ENCODE measurements around the gene NTRK3.

The NTRK3 gene

DNA sequence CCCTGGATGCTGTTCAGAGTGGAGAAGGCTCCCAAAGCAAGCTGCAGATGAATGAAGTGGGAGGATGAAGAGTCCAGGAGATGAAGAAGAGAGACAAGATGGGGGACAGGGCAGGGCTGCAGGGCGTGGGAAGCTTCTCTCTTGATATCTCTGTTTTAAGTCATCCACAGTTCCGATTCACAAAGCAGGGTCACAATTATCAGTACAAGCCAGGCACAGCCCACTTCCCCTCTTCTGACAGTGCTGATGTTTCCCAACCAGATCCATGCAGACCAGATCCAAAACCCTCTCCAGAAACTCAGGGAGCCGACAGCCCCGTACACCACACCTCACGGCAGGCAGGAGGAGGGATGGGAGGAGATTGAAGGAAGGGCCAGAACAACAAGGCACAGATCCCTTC is 31.1 kb downstream of the NTRK3 start:
- no peak for DNase-seq

DNA sequence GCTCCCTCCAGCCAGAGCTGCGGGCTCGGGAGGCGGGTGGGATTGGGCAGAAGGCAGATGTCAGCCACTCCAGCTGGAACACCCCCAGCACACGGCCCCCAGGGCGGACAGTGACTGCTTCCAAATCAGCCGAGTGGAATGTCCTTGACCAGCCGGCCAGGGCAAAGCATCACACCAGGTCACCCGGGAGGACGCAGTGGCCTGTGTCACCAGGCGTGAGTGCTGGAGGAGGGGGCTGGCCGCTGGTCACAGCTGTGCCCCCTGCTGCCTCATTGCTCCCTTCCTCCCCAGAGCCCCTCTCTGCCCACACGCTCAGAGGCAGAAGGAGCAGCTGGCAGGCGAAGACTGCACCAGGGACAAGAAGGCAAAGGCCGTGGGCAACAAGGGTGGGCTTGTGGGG is 33.5 kb downstream of the NTRK3 start:
- DNase-seq, result no peak

DNA sequence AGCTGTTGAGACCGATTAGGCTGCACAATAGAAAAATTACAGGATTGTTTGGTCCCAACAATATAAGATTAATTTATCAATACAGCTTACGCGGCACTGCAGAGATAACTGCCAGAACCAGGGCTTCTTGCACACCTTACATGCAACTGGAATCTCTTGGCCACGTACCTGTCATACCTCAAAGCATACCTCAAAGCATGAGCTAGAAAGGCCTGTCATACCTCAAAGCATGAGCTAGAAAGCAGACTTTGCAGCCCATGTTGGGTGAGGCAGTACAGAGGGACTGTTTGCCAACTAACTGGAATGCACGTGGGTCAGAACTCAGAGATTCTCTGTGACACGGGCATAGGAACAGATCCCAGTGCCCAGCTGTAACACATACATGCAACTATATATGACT is 34.7 kb downstream of the NTRK3 start:
- DNase-seq, result no peak

DNA sequence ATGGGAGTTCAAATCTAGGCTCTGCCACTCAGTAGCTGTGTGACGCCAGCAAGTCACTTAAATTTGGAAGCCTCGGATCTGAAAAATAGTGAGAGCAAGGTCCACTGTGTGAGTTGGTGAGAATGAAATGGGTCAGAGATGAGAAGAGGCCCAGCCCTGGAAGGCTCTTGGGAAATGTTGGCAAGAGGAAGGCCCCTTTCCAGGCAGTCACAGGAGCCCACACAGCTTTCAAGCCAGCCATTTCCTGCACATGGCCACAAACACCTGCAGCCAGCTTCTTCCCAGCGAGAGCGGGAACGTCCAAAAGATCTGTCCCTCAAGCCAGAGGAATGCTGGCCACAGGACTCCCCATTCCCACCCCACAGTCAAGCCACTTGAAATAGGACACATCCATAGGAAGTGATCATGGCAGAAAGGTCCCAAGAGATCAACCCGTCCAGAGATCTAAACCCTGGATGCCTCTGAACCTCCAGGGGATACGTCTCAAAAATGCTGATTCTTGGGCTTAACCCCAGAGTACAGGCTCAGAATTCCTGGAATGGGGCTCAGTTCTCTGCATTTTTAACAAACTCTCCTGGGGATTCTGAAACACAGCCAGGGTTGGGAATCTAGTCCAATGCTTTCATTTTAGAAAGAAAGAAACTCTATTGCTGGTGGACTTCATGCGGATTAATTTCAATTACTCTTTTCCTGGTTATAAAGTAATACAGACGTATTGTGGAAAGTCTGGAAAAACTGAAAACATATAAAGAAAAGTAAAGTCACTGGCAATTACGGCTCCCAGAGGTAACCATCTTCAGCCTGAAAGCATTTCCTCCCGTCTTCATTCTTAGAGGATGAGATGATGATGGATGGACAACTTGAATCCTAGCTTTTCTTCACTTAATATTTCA is 35.9 kb downstream of the NTRK3 start:
- no peak for DNase-seq

DNA sequence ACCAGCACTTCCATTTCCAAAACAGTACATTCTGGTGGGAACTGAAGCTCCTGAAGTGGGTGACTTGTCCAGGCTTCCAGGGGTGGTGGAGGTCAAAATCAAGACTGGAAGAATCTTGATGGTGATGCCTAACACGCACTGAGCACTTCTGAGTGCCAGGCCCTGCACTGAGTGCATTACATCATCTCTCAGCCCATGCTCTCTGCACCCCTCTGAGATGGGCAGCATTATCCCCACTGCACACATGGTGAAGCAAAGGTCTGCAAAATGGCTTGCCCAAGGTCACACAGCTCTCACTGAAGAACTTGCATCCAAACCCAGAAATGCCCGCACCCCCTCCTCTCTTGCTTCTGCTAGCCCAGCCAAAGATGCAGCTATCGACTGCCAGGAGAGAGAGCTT is 36.9 kb downstream of the NTRK3 start:
- no peak for DNase-seq

DNA sequence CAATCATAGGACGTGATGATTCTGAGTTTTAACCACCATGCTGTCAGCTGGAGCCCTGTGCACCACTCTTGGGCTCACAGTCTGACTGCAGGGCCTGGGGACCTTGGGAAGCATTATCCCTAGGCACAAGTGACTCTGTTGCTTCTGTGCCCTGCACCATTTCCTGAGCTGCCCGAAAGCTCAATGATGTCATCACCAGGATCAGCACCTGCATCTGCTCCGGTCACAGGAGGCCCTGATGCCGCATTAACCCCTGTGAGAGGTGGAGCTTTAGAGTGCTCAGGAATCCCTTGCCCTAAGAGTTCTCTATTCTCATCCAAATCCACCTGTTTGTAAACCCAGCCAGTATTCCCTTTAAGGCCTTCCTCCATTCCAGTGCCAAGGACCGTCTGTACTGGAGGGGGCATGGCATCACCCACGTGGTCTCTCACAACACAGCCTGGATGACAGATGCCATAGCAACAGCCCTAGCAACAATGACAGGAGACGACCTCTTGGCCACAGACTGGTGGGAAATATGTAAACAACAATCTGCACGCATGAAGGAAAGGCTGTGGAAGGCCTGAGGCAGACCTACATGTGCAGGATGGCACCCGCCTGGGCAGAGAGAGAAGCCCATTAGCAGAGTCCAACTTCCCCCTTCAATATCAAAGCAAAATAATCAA is 37.9 kb downstream of the NTRK3 start:
- no peak for DNase-seq

DNA sequence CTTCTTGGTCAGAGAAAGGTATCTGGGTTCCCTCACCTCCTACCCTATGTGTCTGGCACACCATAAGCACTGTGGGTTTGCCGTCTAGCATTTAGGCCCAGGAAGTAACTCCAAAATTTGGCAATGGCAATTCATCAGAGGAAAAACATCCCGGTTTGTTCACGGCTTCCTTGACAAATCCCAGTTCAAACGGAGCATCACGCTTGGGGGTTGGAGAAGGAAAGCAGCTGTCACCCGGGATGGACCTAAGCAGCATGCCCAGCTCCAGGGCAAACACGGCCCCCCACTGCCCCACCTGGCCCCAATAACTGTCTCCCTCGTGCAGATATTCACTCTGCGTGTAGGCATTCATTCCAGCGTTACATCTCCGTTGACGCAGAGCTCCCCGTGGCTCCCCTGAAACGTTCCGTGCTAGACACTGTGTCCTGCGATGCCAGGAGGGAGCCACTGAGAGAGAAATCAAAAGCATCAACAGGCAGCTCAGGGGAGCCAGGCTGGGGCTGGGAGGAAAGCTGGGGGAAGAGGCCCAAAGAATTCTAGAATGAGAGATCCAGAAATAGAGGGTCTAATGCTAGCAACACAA is 41.4 kb downstream of the NTRK3 start:
- no peak for DNase-seq

DNA sequence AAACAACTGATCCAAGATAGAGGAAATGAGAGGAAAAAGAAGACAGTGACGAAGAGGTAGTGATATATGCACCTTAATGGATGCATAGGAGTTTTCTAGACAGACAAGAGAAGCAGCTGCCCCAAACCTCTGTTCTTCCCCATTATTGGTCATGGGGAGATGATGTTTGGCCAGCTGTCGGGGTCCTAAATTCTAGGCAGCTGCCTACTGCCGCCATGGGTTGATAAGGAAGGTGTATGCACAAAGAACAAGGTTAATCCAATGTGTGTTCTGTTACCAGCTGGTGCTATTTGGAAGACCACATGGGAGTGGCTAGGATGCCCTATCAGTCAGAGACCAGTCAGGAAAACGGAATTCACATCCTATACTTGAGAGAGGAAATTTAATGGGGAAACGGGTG is 47.4 kb downstream of the NTRK3 start:
- no peak for DNase-seq

DNA sequence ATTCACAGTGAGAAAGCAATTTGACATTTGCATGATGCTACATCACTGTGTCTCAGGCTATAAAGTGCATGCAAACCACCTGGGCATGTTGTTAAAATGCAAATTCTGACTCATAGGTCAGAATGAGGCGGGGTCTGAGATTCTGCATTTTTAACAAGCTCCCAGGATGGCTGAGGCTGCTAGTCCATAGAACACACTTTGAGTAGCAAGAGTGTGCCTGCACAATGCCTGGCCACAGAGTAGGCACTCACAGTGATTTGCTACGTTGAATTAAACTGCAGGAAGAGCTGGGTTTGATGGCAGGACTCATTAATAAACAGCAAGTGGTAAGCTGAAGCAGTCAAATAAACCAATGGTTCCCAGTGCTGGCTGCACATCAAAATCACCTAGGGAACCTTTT is 48.1 kb downstream of the NTRK3 start:
- DNase-seq, result no peak

DNA sequence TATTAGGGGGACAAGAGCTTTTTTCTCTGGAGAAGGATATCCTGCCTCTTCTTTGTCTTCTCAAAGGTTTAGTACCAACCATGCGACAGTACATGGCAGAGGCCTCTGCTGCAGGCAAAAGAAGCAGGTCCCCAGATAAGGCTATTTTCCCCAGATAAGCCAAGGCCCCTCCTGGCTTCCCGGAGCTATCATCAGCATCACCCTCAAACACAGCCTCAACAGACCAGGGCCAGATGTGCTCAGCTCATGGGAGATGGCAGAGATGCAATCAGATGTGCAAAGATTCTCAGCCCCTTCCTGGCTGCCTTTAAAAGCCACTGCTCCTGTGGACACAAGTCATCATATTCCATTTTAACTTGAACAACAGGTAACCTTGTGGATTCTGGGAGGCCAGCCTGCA is 49.0 kb downstream of the NTRK3 start:
- DNase-seq, result no peak

DNA sequence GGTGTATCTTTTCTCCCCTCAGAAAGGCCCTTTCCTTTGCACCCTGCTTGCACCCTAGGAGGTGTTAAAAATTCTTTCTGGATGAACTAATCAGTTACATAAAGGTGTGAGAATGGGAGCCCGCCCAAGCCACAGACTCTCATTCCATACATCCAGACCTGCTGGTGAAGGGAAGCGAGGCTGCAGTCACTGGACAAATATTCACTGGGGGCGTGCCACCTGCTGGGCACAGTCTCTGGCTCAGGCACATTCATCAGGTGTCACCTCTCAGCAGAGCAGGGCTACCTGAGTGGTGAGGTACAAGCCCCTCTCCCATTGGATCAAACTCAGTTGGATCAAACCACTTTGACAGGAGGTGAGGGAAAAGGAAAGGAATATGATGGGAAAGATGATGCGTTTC is 52.0 kb downstream of the NTRK3 start:
- no peak for DNase-seq

DNA sequence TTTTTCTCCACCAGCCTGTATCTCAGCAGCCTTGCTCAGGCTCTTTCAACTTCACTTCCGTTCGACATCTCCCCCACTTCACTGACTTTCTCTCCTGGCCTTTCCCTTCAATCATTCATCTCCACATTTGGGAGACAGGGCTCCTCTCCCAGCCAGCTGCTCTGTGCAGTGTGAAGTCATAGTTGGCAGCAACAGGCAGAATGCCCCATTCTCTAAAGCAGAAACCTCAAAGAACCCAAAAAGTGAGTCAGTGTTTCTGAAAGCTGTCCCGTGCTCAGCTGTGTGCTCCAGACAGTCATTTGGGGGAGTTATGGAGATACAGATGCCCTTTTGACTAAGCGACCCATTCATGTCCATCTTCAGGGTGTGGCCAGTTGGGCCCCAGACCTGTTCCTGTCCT is 54.3 kb downstream of the NTRK3 start:
- no peak for DNase-seq

DNA sequence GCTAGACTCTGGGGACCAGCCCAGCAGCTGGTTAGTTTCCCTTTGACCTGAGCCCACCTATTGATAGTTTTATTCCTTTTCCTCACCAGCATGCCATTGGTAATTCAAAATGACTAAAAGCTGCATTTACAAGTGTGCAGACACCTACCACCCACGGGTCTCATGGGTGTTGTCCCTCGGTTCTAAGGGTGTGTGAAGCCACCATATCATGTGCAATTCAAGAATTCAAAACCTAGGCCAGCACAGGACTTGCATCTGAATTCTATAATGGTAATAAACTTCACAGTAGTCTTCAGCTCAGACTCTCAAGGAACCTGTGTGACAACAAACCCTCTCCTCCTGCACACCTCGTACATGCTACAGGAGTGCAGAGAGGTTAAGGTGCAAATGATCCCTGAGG is 55.3 kb downstream of the NTRK3 start:
- DNase-seq, result no peak

DNA sequence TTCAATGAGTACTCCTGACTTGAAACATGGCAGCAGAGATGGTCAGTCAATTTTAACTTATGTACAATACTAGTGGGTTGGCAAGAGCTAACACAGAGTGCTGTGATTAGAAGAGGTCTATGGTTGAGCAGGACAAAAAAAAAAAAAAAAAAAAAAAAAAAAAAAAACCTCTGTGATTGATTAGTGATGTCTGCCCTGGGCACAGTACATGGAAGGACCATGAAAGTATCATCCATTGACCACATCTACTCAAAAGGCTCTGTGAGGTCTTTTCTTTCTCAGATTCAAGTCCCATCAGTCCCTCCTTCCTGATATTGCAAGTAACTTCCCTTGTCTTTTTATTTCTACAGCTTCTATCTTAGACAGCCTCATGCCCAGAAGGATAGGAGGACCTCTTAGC is 59.6 kb downstream of the NTRK3 start:
- DNase-seq, result no peak

DNA sequence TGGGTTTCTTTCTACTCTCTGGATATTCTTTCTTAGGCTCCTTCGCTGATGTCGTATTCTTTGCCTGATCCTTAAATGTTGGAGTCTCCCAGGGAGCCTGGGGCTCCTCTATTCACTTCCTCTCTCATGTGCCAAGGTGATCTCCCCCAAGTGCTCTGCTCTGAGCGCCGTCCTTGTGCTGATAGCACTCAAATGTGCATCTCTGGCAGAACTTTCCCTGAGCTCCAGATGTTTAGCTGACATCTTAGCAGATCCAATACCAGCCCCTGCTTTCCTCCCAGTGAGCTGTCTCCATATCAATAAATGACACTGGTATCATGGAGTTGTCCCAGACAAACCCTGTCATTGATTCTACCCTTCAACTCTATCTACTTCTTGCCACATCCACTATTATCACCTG is 62.4 kb downstream of the NTRK3 start:
- no peak for DNase-seq

DNA sequence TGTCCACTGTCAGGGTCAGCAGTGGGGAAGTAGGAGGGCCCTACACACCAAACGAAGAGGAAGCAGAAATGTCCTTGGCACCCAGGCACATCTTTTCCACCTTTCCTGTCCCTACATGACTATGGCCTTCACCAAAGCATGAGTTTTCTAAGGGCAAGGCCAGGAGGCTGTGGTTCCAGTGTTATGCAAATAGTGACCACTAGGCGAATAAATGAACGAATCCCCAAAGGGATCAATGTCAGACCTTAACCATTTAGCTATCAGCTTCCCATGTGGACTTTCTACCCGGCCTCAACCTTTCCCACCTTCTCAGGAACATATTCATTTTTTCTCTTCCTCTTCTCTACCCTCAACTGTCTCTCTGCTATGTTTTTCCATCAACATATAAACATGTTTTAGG is 63.1 kb downstream of the NTRK3 start:
- no peak for DNase-seq

DNA sequence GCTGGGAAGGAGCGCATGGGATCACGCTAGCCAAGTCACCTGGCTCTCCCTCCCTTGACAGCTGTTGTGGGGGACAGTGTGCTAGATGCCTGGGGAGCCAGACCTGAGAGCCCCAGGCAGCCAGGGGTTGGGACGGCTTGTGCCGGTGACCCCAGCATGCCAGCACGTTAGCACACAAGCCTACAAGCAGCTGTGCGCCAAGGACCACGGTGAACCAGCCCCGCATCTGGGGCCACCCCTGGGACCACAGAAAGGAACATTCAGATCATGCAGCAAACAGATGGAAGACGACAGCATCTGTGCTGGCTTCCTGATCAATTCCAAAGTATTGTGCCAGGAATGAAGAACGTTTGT is 64.8 kb downstream of the NTRK3 start:
- DNase-seq, result no peak

DNA sequence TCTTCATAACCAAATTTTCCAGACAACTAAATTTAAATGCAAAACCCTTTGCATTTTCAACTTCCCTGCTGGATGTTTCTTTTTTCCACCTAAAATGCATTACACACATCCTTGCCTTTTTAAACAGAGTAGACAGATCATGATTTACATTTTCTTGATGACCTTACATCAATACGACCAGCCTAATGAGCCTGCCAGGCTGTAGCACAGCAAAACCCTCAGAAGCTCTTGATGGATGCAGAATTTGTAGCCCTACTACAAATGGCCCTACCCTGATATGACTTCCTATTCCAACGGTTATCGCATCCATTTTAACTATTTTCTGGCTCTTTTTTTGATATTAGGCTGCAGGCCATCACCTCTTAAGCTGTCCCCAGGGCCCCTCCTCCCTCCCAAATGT is 66.3 kb downstream of the NTRK3 start:
- DNase-seq, result no peak

DNA sequence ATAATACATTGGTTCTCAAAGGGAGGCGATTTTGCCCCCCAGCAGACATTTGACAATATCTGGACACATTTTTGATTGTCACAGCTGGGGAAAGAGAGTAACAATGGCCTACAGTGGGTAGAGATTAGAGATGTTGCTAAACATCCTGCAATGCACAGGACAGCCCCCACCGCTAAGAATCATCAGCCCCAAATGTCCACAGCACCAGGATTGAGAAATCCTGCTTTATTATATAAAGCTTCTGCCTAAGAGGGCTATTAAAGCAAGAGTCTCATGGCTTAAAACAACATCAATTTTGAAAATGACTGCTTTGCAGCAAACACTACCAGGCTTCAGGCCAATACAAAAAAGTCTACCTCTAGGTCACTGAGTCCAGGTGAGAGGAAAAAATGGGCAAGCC is 68.2 kb downstream of the NTRK3 start:
- no peak for DNase-seq

DNA sequence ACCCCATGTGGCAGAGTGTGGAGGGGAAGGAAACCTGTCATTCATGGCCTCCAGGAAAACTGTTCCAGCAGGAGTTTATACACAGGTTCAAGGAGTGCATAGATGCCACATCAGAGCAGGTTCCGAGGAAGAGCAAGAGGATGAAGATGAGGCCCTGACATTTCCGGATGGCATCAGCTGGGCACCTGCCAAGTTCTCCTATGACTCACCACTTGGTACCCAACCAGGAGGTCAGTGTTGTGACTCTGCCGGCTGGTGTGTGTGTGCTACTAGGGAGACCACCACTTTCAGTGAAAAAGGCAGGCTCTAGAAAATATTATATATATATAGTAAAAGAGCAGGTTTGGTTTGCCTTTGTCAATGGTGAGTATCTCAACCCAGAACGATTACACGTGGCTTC is 69.3 kb downstream of the NTRK3 start:
- no peak for DNase-seq

DNA sequence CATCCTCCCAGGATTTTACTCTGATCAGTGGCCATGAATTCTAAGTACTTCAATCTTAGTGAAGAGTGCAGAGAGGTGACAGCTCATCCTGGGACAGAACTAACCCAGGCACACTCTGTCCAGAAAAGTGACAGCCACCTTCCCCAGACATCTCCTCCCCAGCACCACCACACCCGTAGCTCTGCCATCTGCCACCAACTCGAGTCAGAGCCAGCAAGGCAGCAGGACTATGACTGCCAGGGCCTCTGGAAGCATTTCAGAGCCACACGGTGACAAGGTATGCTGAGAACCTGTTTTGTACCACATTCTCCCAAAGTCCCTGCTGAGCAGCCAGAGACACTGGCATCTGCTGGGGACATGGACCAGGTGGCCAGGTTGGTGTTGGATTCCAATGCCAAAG is 71.0 kb downstream of the NTRK3 start:
- DNase-seq, result no peak

DNA sequence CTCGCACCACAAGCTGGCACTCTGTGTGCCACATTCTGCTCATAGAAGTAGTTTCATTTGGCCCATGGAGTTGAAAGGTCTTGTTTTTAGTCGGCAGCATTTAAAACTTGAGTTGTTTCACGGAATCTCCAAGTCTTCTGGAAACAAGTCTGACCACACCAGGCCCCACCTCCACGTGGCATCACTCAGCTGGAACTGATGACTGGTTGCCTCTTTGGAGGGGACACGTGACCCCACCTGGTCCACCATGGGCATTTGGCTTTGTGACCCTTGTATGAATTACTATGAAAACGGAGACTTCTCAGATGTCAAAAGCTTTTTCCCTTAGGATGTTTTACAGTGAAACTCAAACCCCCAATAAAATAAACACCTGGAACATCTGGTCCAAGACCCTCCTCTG is 74.9 kb downstream of the NTRK3 start:
- DNase-seq, result no peak

DNA sequence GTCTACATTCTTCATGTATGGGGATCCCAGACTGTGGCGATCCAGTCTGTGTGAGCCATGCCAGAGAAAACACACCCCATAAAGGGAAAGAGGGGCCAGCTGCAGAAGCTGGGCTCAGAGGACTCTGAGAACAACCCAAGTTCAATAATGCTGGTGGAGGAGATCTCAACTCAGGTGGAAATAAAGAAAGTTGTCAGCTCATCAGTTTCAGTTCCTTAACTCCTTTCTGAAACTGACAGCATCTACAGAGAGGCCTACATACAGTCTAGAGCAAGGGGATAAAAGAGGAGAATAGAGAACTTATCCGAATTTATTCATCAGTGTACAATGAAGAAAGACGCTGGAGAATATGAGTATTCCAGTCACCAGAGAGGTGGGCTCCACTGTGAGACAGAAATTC is 77.0 kb downstream of the NTRK3 start:
- DNase-seq, result no peak

DNA sequence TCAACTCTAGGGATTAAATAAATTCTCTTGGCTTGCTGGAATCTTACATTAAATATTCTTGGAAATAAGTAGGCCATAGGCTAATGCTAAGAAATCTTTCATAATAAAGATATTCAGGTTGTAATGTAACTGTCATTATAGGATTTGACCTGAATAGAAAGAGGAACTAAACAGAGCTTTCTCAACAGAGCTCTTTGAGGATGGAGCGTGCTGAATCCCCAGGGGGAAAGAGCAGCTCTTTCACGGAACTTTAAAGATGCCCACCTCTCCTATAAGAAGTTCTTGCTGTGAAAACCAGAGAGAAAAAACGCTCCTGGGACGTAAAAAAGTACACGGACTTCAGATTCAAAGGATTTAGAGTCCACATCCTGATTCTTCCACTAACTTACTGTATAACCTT is 77.9 kb downstream of the NTRK3 start:
- DNase-seq, result no peak

DNA sequence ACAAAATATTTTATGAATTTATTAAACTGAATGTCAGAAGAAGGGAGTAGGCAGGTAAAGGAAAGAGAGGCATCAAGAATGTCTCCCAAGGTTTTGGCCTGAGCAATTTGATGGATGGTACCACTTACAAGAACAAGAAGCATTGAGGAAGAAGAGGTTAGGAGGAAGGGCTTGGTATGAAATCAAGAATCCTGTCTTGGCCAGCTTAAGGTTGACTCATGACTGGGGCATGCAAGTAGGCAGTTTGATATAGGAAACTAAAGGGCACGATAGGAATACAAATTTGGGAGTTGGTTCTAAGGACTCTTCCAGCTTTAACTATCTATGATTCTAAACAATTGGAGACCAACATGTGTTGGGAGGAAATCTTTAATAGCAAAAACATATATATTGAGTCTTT is 79.1 kb downstream of the NTRK3 start:
- no peak for DNase-seq

All from activated CD8-positive, alpha-beta memory T cell treated with anti-CD3 and anti-CD28 coated beads for 24 hours (primary cell).